Spleen (tissue), 7 donors: ENCODE data around the gene ATL2.

ENCODE experiments used
- CTCF ChIP-seq, 11 experiments: fragments of 200-600 bp in 7 of 11; fragments of 450-650 bp in 4 of 11; sonication (generic) in 4 of 11; IDR thresholded peaks in 8 of 11; conservative IDR thresholded peaks in 3 of 11; 1 replicate in 7 of 11; 2 replicates in 4 of 11; pipeline versions ENCODE4 v1.4.0 to v1.8.0; 2016 to 2021; ENCODE audit warnings: antibody characterized with exemption in 11 of 11, inconsistent platforms in 4 of 11, mild to moderate bottlenecking in 1 of 11
- POLR2A ChIP-seq, 3 donors: fragments of 450-650 bp; IDR thresholded peaks; one replicate each; pipeline ENCODE4 v1.5.1; 2017; ENCODE audit warnings: antibody characterized with exemption in 3 of 3, mild to moderate bottlenecking in 1 of 3
- POLR2AphosphoS5 ChIP-seq, 3 donors: sonication (generic); formaldehyde crosslinking; IDR thresholded peaks; one replicate each; pipeline ENCODE4 v1.5.1; 2017; ENCODE audit warnings: antibody characterized with exemption in 3 of 3
- donor health status: DM: no; HTN: no; CAD: no; lungs with moderate emphysema.
- donor health status: DM: no; HTN: no; CAD: no.
- donor health status: DM: no; HTN: no; CAD: no.

- TF ChIP-seq CTCF (IDR thresholded peaks at IDR 0.05 in 8 of 11, conservative IDR thresholded peaks at IDR 0.05 in 3 of 11): peak; percentile 11 to 75 (median 63)
- TF ChIP-seq POLR2A (IDR thresholded peaks at IDR 0.05): no peak
- no peak for TF ChIP-seq POLR2AphosphoS5 (IDR thresholded peaks at IDR 0.05)
Measured at GRCh38 chr2:38315707-38316333, 61.3 kb downstream of the ATL2 start.
